GM12864 (cell line): ENCODE data around the gene WHRN.

Experiments
- DNase-seq: peaks from one replicate; pipeline ENCODE4 v3.0.0-alpha.2; 2011; ENCODE audit warnings: low read depth
- H3K4me3 ChIP-seq: 2 replicates; pipeline ENCODE4 v1.5.1; 2011; ENCODE audit warnings: mild to moderate bottlenecking, low read depth, low read length, control low read depth
- CTCF ChIP-seq: IDR thresholded peaks from 2 replicates; pipeline ENCODE4 v1.5.1; 2011; ENCODE audit warnings: low read depth, mild to moderate bottlenecking, moderate library complexity, low read length, control low read depth, inconsistent platforms; ENCODE audit errors: missing control alignments

The WHRN gene

GRCh38 chr9:114382699-114383520 lies 122.4 kb downstream of the WHRN start:
- peak overlapping the region; percentile 47 for H3K4me3 ChIP-seq
- TF ChIP-seq CTCF: peak; percentile 36
- no peak for DNase-seq

- no peak overlapping the region for H3K4me3 ChIP-seq
- no peak for DNase-seq
- peak; percentile 13 for TF ChIP-seq CTCF
Observed at GRCh38 chr9:114378883-114379282, 126.4 kb downstream of the WHRN start.

GRCh38 chr9:114378016-114378415 lies 127.3 kb downstream of the WHRN start:
- TF ChIP-seq CTCF: no peak
- H3K4me3 ChIP-seq: no peak overlapping the region
- DNase-seq: no peak

- no peak for TF ChIP-seq CTCF
- DNase-seq: no peak
- H3K4me3 ChIP-seq: no peak overlapping the region
Observed at GRCh38 chr9:114376586-114377445, 128.5 kb downstream of the WHRN start.

GRCh38 chr9:114375386-114376175 lies 129.7 kb downstream of the WHRN start:
- H3K4me3 ChIP-seq: no peak overlapping the region
- DNase-seq: no peak
- TF ChIP-seq CTCF: no peak

GRCh38 chr9:114374936-114375335 lies 130.3 kb downstream of the WHRN start:
- H3K4me3 ChIP-seq: no peak overlapping the region
- no peak for DNase-seq
- TF ChIP-seq CTCF: no peak
